HEK293 (cell line): Measurements from ENCODE around the gene ZER1.

Source experiments
- EGR2 ChIP-seq: fragments of 450-650 bp; formaldehyde crosslinking; IDR thresholded peaks from 2 replicates; pipeline ENCODE4 v1.5.1; 2016; ENCODE audit warnings: low read depth, missing biosample characterization, missing genetic modification characterization
- MZF1 ChIP-seq: fragments of 450-650 bp; formaldehyde crosslinking; IDR thresholded peaks from 2 replicates; pipeline ENCODE4 v1.5.1; 2017; ENCODE audit warnings: missing biosample characterization, missing genetic modification characterization, borderline replicate concordance
- SP2 ChIP-seq: fragments of 450-650 bp; formaldehyde crosslinking; IDR thresholded peaks from 2 replicates; pipeline ENCODE4 v1.5.1; 2016; ENCODE audit warnings: missing biosample characterization, missing genetic modification characterization
- ZNF335 ChIP-seq: fragments of 450-650 bp; formaldehyde crosslinking; conservative IDR thresholded peaks from 2 replicates; pipeline ENCODE4 v1.5.1; 2016; ENCODE audit warnings: missing biosample characterization, missing genetic modification characterization
- ZNF416 ChIP-seq: fragments of 450-650 bp; formaldehyde crosslinking; IDR thresholded peaks from 2 replicates; pipeline ENCODE4 v1.5.1; 2016; ENCODE audit warnings: missing biosample characterization, missing genetic modification characterization
- ZNF514 ChIP-seq: fragments of 450-650 bp; formaldehyde crosslinking; IDR thresholded peaks from 2 replicates; pipeline ENCODE4 v1.5.1; 2016; ENCODE audit warnings: missing biosample characterization, missing genetic modification characterization
- ZNF558 ChIP-seq: fragments of 450-650 bp; formaldehyde crosslinking; IDR thresholded peaks from 2 replicates; pipeline ENCODE4 v1.5.1; 2016; ENCODE audit warnings: missing biosample characterization, missing genetic modification characterization
- ZNF677 ChIP-seq: fragments of 450-650 bp; IDR thresholded peaks from 2 replicates; pipeline ENCODE4 v1.5.0; 2018; ENCODE audit warnings: missing biosample characterization, mild to moderate bottlenecking, missing genetic modification characterization, moderate library complexity
- TF ChIP-seq, protein P1 (sequence below): fragments of 450-650 bp; formaldehyde crosslinking; conservative IDR thresholded peaks from 2 replicates; pipeline ENCODE4 v1.5.1; 2016; ENCODE audit warnings: low read depth, missing biosample characterization, missing genetic modification characterization
- TF ChIP-seq, protein P2 (sequence below): fragments of 450-650 bp; formaldehyde crosslinking; optimal IDR thresholded peaks from 2 replicates; pipeline ENCODE3; 2016; ENCODE audit warnings: missing biosample characterization, mild to moderate bottlenecking, missing genetic modification characterization
- TF ChIP-seq, protein P3 (sequence below): fragments of 450-650 bp; formaldehyde crosslinking; IDR thresholded peaks from 2 replicates; pipeline ENCODE4 v1.5.1; 2016; ENCODE audit warnings: missing biosample characterization, missing genetic modification characterization
- TF ChIP-seq, protein P4 (sequence below): IDR thresholded peaks from 2 replicates; pipeline ENCODE4 v1.6.1; 2011; ENCODE audit warnings: mild to moderate bottlenecking, low read depth, low read length, borderline replicate concordance
- TF ChIP-seq, protein P5 (sequence below): fragments of 450-650 bp; formaldehyde crosslinking; IDR thresholded peaks from 2 replicates; pipeline ENCODE4 v1.5.1; 2016; ENCODE audit warnings: missing biosample characterization, missing genetic modification characterization
- TF ChIP-seq, protein P6 (sequence below): fragments of 450-650 bp; formaldehyde crosslinking; IDR thresholded peaks from 2 replicates; pipeline ENCODE4 v1.5.1; 2016; ENCODE audit warnings: missing biosample characterization, missing genetic modification characterization

DNA sequence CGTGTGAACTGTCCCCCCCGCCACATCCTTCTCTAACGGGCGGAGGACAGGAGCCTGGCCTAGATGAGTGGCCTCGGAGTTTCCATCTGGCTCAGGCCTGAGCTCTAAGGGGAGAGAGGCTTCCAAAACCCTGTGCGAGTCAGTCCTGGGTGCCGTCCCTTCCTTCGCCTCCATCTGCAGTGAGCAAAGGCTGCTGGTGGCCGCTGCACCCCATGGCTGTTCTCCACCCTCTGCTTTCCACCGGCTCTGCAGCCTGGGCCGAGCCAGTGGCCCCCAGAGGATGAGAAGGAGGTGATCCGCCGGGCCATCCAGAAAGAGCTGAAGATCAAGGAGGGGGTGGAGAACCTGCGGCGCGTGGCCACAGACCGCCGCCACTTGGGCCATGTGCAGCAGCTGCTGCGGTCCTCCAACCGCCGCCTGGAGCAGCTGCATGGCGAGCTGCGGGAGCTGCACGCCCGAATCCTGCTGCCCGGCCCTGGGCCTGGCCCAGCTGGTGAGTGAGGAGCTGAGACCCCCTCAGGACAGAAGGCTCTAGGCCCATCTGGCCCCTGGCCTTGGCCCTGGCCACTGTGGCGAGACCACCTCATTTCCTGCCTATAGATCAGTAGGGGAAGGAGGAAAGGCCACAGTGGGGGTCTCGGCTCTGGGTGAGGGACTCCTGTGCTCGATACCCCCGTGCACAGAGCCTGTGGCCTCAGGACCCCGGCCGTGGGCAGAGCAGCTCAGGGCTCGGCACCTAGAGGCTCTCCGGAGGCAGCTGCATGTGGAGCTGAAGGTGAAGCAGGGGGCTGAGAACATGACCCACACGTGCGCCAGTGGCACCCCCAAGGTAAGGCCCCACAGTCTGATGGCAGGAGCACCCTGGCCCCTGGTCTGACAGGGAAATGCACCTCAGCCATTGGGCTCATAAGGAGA, 66.4 kb downstream of the ZER1 start:
- TF ChIP-seq ZNF558 = no peak
- no peak for TF ChIP-seq EGR2
- no peak for TF ChIP-seq MZF1 (tag by site-specific recombination)
- TF ChIP-seq, protein P1, sequence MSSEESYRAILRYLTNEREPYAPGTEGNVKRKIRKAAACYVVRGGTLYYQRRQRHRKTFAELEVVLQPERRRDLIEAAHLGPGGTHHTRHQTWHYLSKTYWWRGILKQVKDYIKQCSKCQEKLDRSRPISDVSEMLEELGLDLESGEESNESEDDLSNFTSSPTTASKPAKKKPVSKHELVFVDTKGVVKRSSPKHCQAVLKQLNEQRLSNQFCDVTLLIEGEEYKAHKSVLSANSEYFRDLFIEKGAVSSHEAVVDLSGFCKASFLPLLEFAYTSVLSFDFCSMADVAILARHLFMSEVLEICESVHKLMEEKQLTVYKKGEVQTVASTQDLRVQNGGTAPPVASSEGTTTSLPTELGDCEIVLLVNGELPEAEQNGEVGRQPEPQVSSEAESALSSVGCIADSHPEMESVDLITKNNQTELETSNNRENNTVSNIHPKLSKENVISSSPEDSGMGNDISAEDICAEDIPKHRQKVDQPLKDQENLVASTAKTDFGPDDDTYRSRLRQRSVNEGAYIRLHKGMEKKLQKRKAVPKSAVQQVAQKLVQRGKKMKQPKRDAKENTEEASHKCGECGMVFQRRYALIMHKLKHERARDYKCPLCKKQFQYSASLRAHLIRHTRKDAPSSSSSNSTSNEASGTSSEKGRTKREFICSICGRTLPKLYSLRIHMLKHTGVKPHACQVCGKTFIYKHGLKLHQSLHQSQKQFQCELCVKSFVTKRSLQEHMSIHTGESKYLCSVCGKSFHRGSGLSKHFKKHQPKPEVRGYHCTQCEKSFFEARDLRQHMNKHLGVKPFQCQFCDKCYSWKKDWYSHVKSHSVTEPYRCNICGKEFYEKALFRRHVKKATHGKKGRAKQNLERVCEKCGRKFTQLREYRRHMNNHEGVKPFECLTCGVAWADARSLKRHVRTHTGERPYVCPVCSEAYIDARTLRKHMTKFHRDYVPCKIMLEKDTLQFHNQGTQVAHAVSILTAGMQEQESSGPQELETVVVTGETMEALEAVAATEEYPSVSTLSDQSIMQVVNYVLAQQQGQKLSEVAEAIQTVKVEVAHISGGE (tag by site-specific recombination) = no peak
- no peak for TF ChIP-seq ZNF677 (tag by site-specific recombination)
- TF ChIP-seq, protein P2, sequence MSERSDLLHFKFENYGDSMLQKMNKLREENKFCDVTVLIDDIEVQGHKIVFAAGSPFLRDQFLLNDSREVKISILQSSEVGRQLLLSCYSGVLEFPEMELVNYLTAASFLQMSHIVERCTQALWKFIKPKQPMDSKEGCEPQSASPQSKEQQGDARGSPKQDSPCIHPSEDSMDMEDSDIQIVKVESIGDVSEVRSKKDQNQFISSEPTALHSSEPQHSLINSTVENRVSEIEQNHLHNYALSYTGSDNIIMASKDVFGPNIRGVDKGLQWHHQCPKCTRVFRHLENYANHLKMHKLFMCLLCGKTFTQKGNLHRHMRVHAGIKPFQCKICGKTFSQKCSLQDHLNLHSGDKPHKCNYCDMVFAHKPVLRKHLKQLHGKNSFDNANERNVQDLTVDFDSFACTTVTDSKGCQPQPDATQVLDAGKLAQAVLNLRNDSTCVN (tag by site-specific recombination) = no peak
- no peak for TF ChIP-seq SP2
- TF ChIP-seq, protein P3, sequence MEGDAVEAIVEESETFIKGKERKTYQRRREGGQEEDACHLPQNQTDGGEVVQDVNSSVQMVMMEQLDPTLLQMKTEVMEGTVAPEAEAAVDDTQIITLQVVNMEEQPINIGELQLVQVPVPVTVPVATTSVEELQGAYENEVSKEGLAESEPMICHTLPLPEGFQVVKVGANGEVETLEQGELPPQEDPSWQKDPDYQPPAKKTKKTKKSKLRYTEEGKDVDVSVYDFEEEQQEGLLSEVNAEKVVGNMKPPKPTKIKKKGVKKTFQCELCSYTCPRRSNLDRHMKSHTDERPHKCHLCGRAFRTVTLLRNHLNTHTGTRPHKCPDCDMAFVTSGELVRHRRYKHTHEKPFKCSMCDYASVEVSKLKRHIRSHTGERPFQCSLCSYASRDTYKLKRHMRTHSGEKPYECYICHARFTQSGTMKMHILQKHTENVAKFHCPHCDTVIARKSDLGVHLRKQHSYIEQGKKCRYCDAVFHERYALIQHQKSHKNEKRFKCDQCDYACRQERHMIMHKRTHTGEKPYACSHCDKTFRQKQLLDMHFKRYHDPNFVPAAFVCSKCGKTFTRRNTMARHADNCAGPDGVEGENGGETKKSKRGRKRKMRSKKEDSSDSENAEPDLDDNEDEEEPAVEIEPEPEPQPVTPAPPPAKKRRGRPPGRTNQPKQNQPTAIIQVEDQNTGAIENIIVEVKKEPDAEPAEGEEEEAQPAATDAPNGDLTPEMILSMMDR = no peak
- no peak for TF ChIP-seq ZNF335 (tag by site-specific recombination)
- TF ChIP-seq ZNF416 (tag by site-specific recombination) = no peak
- TF ChIP-seq, protein P4, sequence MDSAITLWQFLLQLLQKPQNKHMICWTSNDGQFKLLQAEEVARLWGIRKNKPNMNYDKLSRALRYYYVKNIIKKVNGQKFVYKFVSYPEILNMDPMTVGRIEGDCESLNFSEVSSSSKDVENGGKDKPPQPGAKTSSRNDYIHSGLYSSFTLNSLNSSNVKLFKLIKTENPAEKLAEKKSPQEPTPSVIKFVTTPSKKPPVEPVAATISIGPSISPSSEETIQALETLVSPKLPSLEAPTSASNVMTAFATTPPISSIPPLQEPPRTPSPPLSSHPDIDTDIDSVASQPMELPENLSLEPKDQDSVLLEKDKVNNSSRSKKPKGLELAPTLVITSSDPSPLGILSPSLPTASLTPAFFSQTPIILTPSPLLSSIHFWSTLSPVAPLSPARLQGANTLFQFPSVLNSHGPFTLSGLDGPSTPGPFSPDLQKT = no peak
- TF ChIP-seq, protein P5, sequence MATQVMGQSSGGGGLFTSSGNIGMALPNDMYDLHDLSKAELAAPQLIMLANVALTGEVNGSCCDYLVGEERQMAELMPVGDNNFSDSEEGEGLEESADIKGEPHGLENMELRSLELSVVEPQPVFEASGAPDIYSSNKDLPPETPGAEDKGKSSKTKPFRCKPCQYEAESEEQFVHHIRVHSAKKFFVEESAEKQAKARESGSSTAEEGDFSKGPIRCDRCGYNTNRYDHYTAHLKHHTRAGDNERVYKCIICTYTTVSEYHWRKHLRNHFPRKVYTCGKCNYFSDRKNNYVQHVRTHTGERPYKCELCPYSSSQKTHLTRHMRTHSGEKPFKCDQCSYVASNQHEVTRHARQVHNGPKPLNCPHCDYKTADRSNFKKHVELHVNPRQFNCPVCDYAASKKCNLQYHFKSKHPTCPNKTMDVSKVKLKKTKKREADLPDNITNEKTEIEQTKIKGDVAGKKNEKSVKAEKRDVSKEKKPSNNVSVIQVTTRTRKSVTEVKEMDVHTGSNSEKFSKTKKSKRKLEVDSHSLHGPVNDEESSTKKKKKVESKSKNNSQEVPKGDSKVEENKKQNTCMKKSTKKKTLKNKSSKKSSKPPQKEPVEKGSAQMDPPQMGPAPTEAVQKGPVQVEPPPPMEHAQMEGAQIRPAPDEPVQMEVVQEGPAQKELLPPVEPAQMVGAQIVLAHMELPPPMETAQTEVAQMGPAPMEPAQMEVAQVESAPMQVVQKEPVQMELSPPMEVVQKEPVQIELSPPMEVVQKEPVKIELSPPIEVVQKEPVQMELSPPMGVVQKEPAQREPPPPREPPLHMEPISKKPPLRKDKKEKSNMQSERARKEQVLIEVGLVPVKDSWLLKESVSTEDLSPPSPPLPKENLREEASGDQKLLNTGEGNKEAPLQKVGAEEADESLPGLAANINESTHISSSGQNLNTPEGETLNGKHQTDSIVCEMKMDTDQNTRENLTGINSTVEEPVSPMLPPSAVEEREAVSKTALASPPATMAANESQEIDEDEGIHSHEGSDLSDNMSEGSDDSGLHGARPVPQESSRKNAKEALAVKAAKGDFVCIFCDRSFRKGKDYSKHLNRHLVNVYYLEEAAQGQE (tag by site-specific recombination) = no peak
- TF ChIP-seq, protein P6, sequence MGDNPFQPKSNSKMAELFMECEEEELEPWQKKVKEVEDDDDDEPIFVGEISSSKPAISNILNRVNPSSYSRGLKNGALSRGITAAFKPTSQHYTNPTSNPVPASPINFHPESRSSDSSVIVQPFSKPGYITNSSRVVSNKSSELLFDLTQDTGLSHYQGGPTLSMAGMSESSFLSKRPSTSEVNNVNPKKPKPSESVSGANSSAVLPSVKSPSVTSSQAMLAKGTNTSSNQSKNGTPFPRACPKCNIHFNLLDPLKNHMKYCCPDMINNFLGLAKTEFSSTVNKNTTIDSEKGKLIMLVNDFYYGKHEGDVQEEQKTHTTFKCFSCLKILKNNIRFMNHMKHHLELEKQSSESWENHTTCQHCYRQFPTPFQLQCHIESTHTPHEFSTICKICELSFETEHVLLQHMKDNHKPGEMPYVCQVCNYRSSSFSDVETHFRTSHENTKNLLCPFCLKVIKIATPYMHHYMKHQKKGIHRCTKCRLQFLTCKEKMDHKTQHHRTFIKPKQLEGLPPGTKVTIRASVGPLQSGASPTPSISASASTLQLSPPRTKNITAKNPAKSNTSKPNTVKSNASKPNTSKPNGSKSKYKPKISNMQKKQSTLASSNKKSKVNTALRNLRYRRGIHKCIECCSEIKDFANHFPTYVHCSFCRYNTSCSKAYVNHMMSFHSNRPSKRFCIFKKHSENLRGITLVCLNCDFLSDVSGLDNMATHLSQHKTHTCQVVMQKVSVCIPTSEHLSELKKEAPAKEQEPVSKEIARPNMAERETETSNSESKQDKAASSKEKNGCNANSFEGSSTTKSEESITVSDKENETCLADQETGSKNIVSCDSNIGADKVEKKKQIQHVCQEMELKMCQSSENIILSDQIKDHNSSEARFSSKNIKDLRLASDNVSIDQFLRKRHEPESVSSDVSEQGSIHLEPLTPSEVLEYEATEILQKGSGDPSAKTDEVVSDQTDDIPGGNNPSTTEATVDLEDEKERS (tag by site-specific recombination) = no peak
- no peak for TF ChIP-seq ZNF514 (tag by site-specific recombination)
